Measurements from ENCODE around the gene ERCC6L2. TPM values are rescaled to one million over a fixed set of nuclear protein-coding genes. Genes with fewer than 3 reads are reported as not detected.

The ERCC6L2 gene
- total RNA-seq, 3 donors from 2014 or later (not counting 1 experiment from before 2014, with no cell fraction given), result 37.1 to 45.8 (median 38.6) TPM

DNA sequence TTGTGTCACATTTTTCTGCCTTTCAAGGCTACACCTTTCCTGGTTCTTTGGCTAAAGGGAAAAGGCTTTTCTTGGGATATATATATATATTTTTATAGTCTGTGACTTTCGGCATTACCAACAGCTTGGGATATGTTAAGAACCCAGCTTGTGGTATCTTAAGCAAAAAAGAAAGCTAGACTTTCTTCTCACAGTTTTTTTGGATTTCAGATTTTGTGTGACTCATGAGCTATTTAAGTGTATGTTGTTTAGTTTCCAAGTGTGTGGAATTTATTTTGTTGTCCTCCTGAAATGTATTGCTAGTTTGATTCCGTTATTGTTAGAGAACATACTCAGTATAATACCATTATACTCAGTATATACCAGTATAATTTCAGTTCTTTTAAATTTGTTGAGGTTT, 64.8 kb downstream of the ERCC6L2 start:
- H3K4me3 Mint-ChIP-seq, result no peak overlapping the region
- intact Hi-C loops (cut with micrococcal nuclease), result no loop called here
- peaks cover 0 to 6% of the 10 kb centered on the region in 2 donors for H3K9me3 Mint-ChIP-seq
- TF ChIP-seq, protein P1, sequence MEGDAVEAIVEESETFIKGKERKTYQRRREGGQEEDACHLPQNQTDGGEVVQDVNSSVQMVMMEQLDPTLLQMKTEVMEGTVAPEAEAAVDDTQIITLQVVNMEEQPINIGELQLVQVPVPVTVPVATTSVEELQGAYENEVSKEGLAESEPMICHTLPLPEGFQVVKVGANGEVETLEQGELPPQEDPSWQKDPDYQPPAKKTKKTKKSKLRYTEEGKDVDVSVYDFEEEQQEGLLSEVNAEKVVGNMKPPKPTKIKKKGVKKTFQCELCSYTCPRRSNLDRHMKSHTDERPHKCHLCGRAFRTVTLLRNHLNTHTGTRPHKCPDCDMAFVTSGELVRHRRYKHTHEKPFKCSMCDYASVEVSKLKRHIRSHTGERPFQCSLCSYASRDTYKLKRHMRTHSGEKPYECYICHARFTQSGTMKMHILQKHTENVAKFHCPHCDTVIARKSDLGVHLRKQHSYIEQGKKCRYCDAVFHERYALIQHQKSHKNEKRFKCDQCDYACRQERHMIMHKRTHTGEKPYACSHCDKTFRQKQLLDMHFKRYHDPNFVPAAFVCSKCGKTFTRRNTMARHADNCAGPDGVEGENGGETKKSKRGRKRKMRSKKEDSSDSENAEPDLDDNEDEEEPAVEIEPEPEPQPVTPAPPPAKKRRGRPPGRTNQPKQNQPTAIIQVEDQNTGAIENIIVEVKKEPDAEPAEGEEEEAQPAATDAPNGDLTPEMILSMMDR (IDR thresholded peaks at IDR 0.05), result no peak
- no peaks in the 10 kb centered on the region for H3K27me3 Mint-ChIP-seq (ENCODE audit: low read depth in 2 of 2)
- peaks cover 32% of the 10 kb centered on the region for H3K36me3 Mint-ChIP-seq
- DNase-seq (no peak), ATAC-seq (no peak)
- no peaks in the 10 kb centered on the region for H3K27me3 ChIP-seq (ENCODE audit: control insufficient read depth, insufficient read depth, low read length)
- H3K9me3 ChIP-seq (ENCODE audit: control insufficient read depth, insufficient read depth, low read length), result no peaks in the 10 kb centered on the region
- H3K4me1 Mint-ChIP-seq, result no peaks in the 10 kb centered on the region
- no peak overlapping the region for H3K4me3 ChIP-seq (ENCODE audit: low read length)
- no peak overlapping the region for H3K27ac ChIP-seq (ENCODE audit: low read length)
- no peak overlapping the region for H3K27ac Mint-ChIP-seq
- H3K4me1 ChIP-seq (ENCODE audit: control insufficient read depth, insufficient read depth, low read length), result no peaks in the 10 kb centered on the region
- peaks cover 29% of the 10 kb centered on the region for H3K36me3 ChIP-seq (ENCODE audit: control insufficient read depth, insufficient read depth, low read length)
- WGBS (ENCODE audit: insufficient coverage), result 100% methylated on average over 1 of the region's 2 CpGs

DNA sequence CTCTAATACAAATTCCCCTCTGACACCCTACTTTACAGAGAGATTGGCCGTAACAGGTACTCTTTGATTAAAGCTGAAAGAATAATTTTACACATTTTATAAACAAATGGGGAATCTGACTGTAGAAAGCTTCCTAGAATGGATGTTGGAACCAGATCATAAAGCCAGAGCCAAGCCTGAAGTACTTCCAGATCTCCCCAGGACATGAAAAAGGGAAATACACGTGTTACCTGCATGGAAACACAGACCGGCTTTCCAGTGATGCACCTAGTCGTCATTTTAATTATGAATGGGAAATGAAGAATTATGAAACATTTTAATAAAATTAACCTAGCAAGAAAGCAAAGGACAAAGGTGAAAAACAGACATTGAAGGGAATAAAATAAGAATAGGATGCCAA, 66.5 kb downstream of the ERCC6L2 start:
- H3K36me3 ChIP-seq (ENCODE audit: control insufficient read depth, insufficient read depth, low read length), result peaks cover 29% of the 10 kb centered on the region

DNA sequence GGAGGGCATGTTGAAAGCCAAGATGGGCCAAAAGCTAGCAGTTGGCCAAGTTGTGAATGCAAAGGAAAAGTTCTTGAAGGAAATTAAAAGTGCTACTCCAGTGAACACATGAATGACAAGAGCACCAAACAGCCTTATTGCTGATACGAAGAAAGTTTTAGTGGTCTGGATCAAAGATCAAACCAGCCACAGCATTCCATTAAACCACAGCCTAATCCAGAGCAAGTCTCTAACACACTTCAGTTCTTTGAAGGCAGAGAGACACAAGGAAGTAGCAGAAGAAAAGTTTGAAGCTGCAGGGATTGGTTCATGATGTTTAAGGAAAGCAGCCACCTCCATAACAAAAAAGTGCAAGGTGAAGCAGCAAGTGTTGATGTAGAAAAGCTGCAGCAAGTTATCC, 71.6 kb downstream of the ERCC6L2 start:
- H3K36me3 Mint-ChIP-seq, result peaks cover 58% of the 10 kb centered on the region
- intact Hi-C loops (cut with micrococcal nuclease), result no loop called here
- no peaks in the 10 kb centered on the region for H3K27me3 ChIP-seq (ENCODE audit: control insufficient read depth, insufficient read depth, low read length)
- 100% methylated on average over 1 of the region's 1 CpG for WGBS (ENCODE audit: insufficient coverage)
- H3K27ac Mint-ChIP-seq, result no peak overlapping the region
- ATAC-seq (no peak), DNase-seq (no peak)
- H3K9me3 Mint-ChIP-seq, result peaks cover 2 to 4% of the 10 kb centered on the region in 2 donors
- H3K4me1 ChIP-seq (ENCODE audit: control insufficient read depth, insufficient read depth, low read length), result no peaks in the 10 kb centered on the region
- TF ChIP-seq, protein P1 (IDR thresholded peaks at IDR 0.05), result no peak
- H3K4me3 Mint-ChIP-seq, result no peak overlapping the region
- H3K4me3 ChIP-seq (ENCODE audit: low read length), result no peak overlapping the region
- no peaks in the 10 kb centered on the region for H3K27me3 Mint-ChIP-seq (ENCODE audit: low read depth in 2 of 2)
- no peak overlapping the region for H3K27ac ChIP-seq (ENCODE audit: low read length)
- H3K36me3 ChIP-seq (ENCODE audit: control insufficient read depth, insufficient read depth, low read length), result peaks cover 11% of the 10 kb centered on the region
- peaks cover 4% of the 10 kb centered on the region for H3K9me3 ChIP-seq (ENCODE audit: control insufficient read depth, insufficient read depth, low read length)
- peaks cover 0 to 14% of the 10 kb centered on the region in 2 donors for H3K4me1 Mint-ChIP-seq

More for the DNA sequence above, 66.5 kb downstream of the ERCC6L2 start:
- Mint-ChIP-seq H3K27ac (no peak overlapping the region), H3K27me3 (ENCODE audit: low read depth in 2 of 2) (no peaks in the 10 kb centered on the region), H3K4me1 (no peaks in the 10 kb centered on the region), H3K36me3 (peaks cover 45% of the 10 kb centered on the region), H3K9me3 (peaks cover 0 to 6% of the 10 kb centered on the region in 2 donors), H3K4me3 (no peak overlapping the region)
- ATAC-seq (no peak), DNase-seq (no peak)
- TF ChIP-seq, protein P1 (IDR thresholded peaks at IDR 0.05), result no peak
- Histone ChIP-seq H3K27ac (ENCODE audit: low read length) (no peak overlapping the region), H3K4me3 (ENCODE audit: low read length) (no peak overlapping the region), H3K27me3 (ENCODE audit: control insufficient read depth, insufficient read depth, low read length) (no peaks in the 10 kb centered on the region), H3K9me3 (ENCODE audit: control insufficient read depth, insufficient read depth, low read length) (no peaks in the 10 kb centered on the region), H3K4me1 (ENCODE audit: control insufficient read depth, insufficient read depth, low read length) (no peaks in the 10 kb centered on the region)
- WGBS (ENCODE audit: insufficient coverage), result 93% methylated on average over 3 of the region's 4 CpGs
- intact Hi-C loops (cut with micrococcal nuclease), result no loop called here

DNA sequence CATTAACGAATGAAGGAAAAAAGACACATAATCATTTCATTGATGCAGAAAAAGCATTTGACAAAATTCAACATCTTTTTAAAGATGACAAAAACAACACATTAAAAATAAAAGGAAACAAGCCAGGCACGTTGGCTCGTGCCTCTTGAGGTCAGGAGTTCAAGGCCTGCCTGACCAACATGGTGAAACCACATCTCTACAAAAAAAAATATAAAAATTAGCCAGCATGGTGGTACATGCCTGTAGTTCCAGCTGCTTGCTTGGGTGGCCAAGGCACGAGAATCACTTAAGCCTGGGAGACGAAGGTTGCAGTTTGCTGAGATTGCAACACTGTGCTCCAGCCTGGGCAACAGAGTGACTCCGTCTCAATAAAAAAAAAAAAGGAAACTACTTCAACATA, 77.0 kb downstream of the ERCC6L2 start:
- H3K4me1 ChIP-seq (ENCODE audit: control insufficient read depth, insufficient read depth, low read length), result no peaks in the 10 kb centered on the region
- Mint-ChIP-seq H3K4me1 (peaks cover 7 to 25% of the 10 kb centered on the region in 2 donors), H3K27me3 (ENCODE audit: low read depth in 2 of 2) (no peaks in the 10 kb centered on the region), H3K27ac (no peak overlapping the region), H3K36me3 (peaks cover 25% of the 10 kb centered on the region), H3K4me3 (no peak overlapping the region), H3K9me3 (peaks cover 4% of the 10 kb centered on the region in 2 donors)
- H3K27ac ChIP-seq (ENCODE audit: low read length), result no peak overlapping the region
- 72% methylated on average over 6 of the region's 6 CpGs for WGBS (ENCODE audit: insufficient coverage)
- TF ChIP-seq, protein P1 (IDR thresholded peaks at IDR 0.05), result no peak
- no peaks in the 10 kb centered on the region for H3K27me3 ChIP-seq (ENCODE audit: control insufficient read depth, insufficient read depth, low read length)
- intact Hi-C loops (cut with micrococcal nuclease), result no loop called here
- ATAC-seq (no peak), DNase-seq (no peak)
- H3K4me3 ChIP-seq (ENCODE audit: low read length), result no peak overlapping the region
- peaks cover 5% of the 10 kb centered on the region for H3K36me3 ChIP-seq (ENCODE audit: control insufficient read depth, insufficient read depth, low read length)
- peaks cover 8% of the 10 kb centered on the region for H3K9me3 ChIP-seq (ENCODE audit: control insufficient read depth, insufficient read depth, low read length)
